Neutrophil (primary cell): Measurements from ENCODE around the gene ATRX.

ENCODE experiments used
- H3K27ac ChIP-seq: fragments of 200-600 bp; sonication (generic); 2 replicates; pipeline ENCODE4 v1.5.1; 2016; ENCODE audit warnings: mild to moderate bottlenecking, moderate library complexity
- H3K27me3 ChIP-seq: fragments of 200-600 bp; sonication (generic); 2 replicates; pipeline ENCODE4 v1.6.0; 2016; ENCODE audit warnings: mild to moderate bottlenecking
- H3K36me3 ChIP-seq: fragments of 200-600 bp; sonication (generic); 2 replicates; pipeline ENCODE4 v1.5.1; 2017
- H3K4me1 ChIP-seq, 2 experiments: fragments of 200-600 bp in 1 of 2; sonication (generic) in 1 of 2; 1 replicate in 1 of 2; 2 replicates in 1 of 2; pipeline versions ENCODE4 v1.5.1 to v1.6.1; 2013 to 2016; ENCODE audit warnings: low read depth in 1 of 2, low read length in 1 of 2, mild to moderate bottlenecking in 1 of 2, moderate library complexity in 1 of 2; ENCODE audit not compliant: control insufficient read depth in 1 of 2, insufficient read depth in 1 of 2
- H3K4me3 ChIP-seq, 2 experiments: fragments of 200-600 bp in 1 of 2; sonication (generic) in 1 of 2; 1 replicate in 1 of 2; 2 replicates in 1 of 2; pipeline ENCODE4 v1.5.1; 2013 to 2016; ENCODE audit warnings: low read depth in 1 of 2, low read length in 1 of 2, mild to moderate bottlenecking in 1 of 2, moderate library complexity in 1 of 2
- H3K9me3 ChIP-seq: fragments of 200-600 bp; sonication (generic); 2 replicates; pipeline ENCODE4 v1.5.1; 2016
- TF ChIP-seq, protein P1 (sequence below): fragments of 200-600 bp; sonication (generic); IDR thresholded peaks from 2 replicates; pipeline ENCODE4 v1.5.1; 2016; ENCODE audit warnings: antibody characterized with exemption

Gene ATRX

DNA sequence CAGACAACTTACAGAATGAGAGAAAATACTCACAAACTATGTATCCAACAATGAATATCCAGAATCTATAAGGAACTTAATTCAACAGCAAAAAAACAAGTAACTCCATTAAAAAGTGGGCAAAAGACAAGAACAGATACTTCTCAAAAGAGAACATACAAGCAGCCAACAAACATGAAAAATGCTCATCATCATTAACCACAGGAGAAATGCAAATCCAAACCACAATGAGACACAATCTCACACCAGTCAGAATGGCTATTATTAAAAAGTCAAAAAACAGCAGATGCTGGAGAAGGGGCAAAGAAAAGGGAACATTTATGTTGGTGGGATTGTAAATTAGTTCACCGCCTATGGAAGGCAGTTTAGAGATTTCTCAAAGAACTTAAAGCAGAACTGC, 188.5 kb downstream of the ATRX start:
- no peak overlapping the region for H3K4me3 ChIP-seq
- no peaks in the 10 kb centered on the region for H3K4me1 ChIP-seq
- H3K36me3 ChIP-seq, result peaks cover 4% of the 10 kb centered on the region
- no peaks in the 10 kb centered on the region for H3K27me3 ChIP-seq
- H3K9me3 ChIP-seq, result no peaks in the 10 kb centered on the region
- TF ChIP-seq, protein P1, sequence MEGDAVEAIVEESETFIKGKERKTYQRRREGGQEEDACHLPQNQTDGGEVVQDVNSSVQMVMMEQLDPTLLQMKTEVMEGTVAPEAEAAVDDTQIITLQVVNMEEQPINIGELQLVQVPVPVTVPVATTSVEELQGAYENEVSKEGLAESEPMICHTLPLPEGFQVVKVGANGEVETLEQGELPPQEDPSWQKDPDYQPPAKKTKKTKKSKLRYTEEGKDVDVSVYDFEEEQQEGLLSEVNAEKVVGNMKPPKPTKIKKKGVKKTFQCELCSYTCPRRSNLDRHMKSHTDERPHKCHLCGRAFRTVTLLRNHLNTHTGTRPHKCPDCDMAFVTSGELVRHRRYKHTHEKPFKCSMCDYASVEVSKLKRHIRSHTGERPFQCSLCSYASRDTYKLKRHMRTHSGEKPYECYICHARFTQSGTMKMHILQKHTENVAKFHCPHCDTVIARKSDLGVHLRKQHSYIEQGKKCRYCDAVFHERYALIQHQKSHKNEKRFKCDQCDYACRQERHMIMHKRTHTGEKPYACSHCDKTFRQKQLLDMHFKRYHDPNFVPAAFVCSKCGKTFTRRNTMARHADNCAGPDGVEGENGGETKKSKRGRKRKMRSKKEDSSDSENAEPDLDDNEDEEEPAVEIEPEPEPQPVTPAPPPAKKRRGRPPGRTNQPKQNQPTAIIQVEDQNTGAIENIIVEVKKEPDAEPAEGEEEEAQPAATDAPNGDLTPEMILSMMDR, result no peak
- H3K27ac ChIP-seq, result no peak overlapping the region

DNA sequence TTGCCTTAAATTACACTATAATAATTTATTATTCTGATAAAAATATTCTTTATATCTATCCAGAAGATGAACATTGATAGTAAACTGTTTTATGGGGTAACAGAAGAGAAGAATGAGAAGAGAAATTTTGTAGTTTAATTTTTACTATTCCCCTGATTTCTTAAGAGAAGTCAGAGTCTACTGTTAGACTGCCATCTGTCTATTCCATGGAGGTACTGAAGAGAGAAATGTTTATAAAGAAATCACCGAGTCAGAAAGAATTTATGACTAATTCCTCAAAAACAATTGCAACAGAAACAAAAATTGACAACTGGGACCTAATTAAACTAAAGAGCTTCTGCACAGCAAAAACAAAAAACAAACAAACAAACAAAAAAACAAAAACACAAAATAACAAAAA, 188.9 kb downstream of the ATRX start:
- no peaks in the 10 kb centered on the region for H3K4me1 ChIP-seq
- TF ChIP-seq, protein P1, result no peak
- H3K9me3 ChIP-seq, result no peaks in the 10 kb centered on the region
- H3K4me3 ChIP-seq, result no peak overlapping the region
- no peaks in the 10 kb centered on the region for H3K27me3 ChIP-seq
- H3K36me3 ChIP-seq, result peaks cover 4% of the 10 kb centered on the region
- H3K27ac ChIP-seq, result no peak overlapping the region

DNA sequence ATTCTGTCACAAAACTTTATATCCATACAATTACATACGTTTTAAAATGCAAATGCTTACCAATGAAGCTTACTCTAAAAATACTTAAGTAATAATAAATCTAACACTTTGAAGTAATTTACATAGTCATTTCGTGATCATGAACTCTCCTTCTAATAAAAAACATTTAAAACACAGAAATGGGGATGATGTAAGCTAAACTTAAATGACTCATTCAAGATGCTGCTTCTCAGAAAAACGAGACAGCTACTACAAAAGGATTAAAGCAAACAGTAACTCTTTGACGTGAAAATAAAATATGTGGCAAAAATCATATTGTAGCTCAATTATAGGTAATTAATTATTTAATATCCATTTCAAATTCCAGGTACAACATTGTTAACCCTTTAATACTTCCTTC, 190.2 kb downstream of the ATRX start:
- H3K4me1 ChIP-seq, result no peaks in the 10 kb centered on the region
- H3K9me3 ChIP-seq, result no peaks in the 10 kb centered on the region
- H3K27me3 ChIP-seq, result no peaks in the 10 kb centered on the region
- H3K27ac ChIP-seq, result no peak overlapping the region
- TF ChIP-seq, protein P1, result no peak
- H3K4me3 ChIP-seq, result no peak overlapping the region
- peaks cover 4% of the 10 kb centered on the region for H3K36me3 ChIP-seq

DNA sequence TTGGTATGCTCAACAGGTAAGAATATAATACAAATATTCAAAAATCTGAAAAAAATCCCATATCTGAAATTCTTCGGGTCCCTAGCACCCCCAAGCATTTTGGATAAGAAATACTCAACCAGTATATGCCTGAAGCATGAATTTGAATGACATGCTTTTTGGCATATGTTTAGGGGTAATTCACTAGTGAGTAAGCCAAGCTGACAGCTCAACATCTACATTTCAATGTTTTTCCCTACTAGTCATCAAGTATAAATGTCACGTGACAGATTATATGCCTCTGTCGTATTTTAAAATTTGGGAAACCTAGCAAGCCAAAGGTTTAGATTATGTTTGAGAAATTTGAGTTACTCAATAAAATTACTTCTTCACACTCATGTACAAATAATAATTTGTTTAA, 213.7 kb downstream of the ATRX start:
- Histone ChIP-seq H3K4me3 (no peak overlapping the region), H3K27me3 (no peaks in the 10 kb centered on the region), H3K9me3 (no peaks in the 10 kb centered on the region), H3K36me3 (no peaks in the 10 kb centered on the region), H3K4me1 (no peaks in the 10 kb centered on the region), H3K27ac (no peak overlapping the region)
- TF ChIP-seq, protein P1, result no peak

DNA sequence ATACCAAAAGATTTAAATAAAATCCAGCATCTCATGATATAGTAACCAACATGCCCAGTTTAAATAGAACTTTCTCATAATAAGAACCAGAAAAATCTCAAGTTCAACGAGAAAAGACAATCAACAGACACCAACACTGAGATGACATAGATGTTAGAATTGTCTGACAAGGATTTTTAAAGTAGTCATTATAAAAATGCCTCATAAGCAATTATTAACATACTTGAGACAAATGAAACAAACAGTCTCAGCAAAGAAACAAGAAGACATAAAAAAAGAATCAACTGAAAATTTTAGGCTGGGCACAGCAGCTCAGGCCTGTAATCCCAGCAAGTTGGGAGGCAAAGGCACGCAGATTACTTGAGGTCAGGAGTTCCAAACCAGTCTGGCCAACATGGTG, 220.7 kb downstream of the ATRX start:
- H3K27me3 ChIP-seq, result no peaks in the 10 kb centered on the region
- TF ChIP-seq, protein P1, result no peak
- no peaks in the 10 kb centered on the region for H3K9me3 ChIP-seq
- no peaks in the 10 kb centered on the region for H3K4me1 ChIP-seq
- no peak overlapping the region for H3K27ac ChIP-seq
- H3K36me3 ChIP-seq, result no peaks in the 10 kb centered on the region
- H3K4me3 ChIP-seq, result no peak overlapping the region

DNA sequence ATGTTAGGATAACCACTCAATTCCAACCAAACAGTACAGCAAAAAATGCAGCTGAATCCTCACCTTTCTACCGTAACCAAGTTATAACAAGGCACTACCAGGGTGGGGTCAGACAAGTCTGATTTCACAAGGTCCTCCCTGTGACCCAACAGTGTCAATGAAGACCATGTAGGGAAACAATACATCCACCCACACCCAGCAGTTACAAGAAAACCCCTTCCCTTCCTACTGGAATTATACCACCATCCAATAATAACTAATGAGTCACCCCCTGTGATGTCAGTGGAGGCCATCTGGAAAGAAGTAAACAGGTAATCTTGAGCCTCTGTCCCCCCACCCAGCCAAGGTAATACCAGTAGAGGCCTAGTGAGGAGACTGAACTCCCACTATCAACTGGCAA, 221.2 kb downstream of the ATRX start:
- Histone ChIP-seq H3K27me3 (no peaks in the 10 kb centered on the region), H3K4me3 (no peak overlapping the region), H3K9me3 (no peaks in the 10 kb centered on the region), H3K27ac (no peak overlapping the region), H3K4me1 (no peaks in the 10 kb centered on the region), H3K36me3 (no peaks in the 10 kb centered on the region)
- TF ChIP-seq, protein P1, result no peak
